DOHH2 (cell line): ENCODE measurements around the gene DUXB.

Experiments used
- H3F3A ChIP-seq: fragments of 200-600 bp; sonication (generic), shearing (Covaris generic); 2 replicates; pipeline ENCODE4 v1.6.0; 2016; ENCODE audit warnings: antibody characterized with exemption, mild to moderate bottlenecking; ENCODE audit not compliant: control insufficient read depth, insufficient read depth
- H3K27ac ChIP-seq: fragments of 200-600 bp; sonication (generic); 2 replicates; pipeline ENCODE4 v1.5.1; 2014; ENCODE audit warnings: low read depth, mild to moderate bottlenecking, low read length, moderate library complexity
- H3K27me3 ChIP-seq: fragments of 200-600 bp; sonication (generic); 2 replicates; pipeline ENCODE4 v1.6.1; 2014; ENCODE audit warnings: mild to moderate bottlenecking, low read length, mixed read lengths; ENCODE audit not compliant: control insufficient read depth
- H3K36me3 ChIP-seq: fragments of 200-600 bp; sonication (generic); 2 replicates; pipeline ENCODE4 v1.6.1; 2014; ENCODE audit warnings: mild to moderate bottlenecking, low read length, moderate library complexity, mixed read lengths; ENCODE audit not compliant: control insufficient read depth
- H3K4me1 ChIP-seq: fragments of 200-600 bp; sonication (generic); 2 replicates; pipeline ENCODE4 v1.6.1; 2014; ENCODE audit warnings: mild to moderate bottlenecking, low read length, mixed read lengths; ENCODE audit not compliant: control insufficient read depth
- H3K4me2 ChIP-seq: fragments of 200-600 bp; sonication (generic); 2 replicates; pipeline ENCODE4 v1.6.0; 2014; ENCODE audit warnings: mild to moderate bottlenecking, low read length, moderate library complexity
- H3K4me3 ChIP-seq: fragments of 200-600 bp; sonication (generic); 2 replicates; pipeline ENCODE4 v1.5.1; 2014; ENCODE audit warnings: mild to moderate bottlenecking, low read length, mixed read lengths
- H3K79me2 ChIP-seq: fragments of 200-600 bp; sonication (generic); 2 replicates; pipeline ENCODE4 v1.6.1; 2014; ENCODE audit warnings: mild to moderate bottlenecking, low read length, mixed read lengths; ENCODE audit not compliant: control insufficient read depth
- H3K9me2 ChIP-seq: fragments of 200-600 bp; sonication (generic); replicated peaks from 2 replicates; pipeline ENCODE4 v1.6.1; 2014; ENCODE audit warnings: mild to moderate bottlenecking, low read length, mixed read lengths; ENCODE audit not compliant: control insufficient read depth
- H3K9me3 ChIP-seq: fragments of 200-600 bp; sonication (generic); 2 replicates; pipeline ENCODE4 v1.6.1; 2014; ENCODE audit warnings: antibody characterized with exemption, low read length, mixed read lengths; ENCODE audit not compliant: control insufficient read depth, insufficient read depth
- H4K20me1 ChIP-seq: fragments of 200-600 bp; sonication (generic); 2 replicates; pipeline ENCODE4 v1.6.0; 2014; ENCODE audit warnings: low read depth, mild to moderate bottlenecking, antibody characterized with exemption, low read length, moderate library complexity; ENCODE audit not compliant: control insufficient read depth, insufficient read depth
- EZH2phosphoT487 ChIP-seq: fragments of 200-600 bp; sonication (generic); IDR thresholded peaks from 2 replicates; pipeline ENCODE4 v1.6.1; 2017; ENCODE audit warnings: borderline replicate concordance, mild to moderate bottlenecking, antibody characterized with exemption, low read length, moderate library complexity, mixed read lengths
- TF ChIP-seq, protein P1 (sequence below): fragments of 200-600 bp; sonication (generic); IDR thresholded peaks from one replicate; pipeline ENCODE4 v1.5.1; 2014; ENCODE audit warnings: antibody characterized with exemption, mild to moderate bottlenecking, low read depth, low read length; ENCODE audit not compliant: poor library complexity, severe bottlenecking

The DUXB gene

DNA sequence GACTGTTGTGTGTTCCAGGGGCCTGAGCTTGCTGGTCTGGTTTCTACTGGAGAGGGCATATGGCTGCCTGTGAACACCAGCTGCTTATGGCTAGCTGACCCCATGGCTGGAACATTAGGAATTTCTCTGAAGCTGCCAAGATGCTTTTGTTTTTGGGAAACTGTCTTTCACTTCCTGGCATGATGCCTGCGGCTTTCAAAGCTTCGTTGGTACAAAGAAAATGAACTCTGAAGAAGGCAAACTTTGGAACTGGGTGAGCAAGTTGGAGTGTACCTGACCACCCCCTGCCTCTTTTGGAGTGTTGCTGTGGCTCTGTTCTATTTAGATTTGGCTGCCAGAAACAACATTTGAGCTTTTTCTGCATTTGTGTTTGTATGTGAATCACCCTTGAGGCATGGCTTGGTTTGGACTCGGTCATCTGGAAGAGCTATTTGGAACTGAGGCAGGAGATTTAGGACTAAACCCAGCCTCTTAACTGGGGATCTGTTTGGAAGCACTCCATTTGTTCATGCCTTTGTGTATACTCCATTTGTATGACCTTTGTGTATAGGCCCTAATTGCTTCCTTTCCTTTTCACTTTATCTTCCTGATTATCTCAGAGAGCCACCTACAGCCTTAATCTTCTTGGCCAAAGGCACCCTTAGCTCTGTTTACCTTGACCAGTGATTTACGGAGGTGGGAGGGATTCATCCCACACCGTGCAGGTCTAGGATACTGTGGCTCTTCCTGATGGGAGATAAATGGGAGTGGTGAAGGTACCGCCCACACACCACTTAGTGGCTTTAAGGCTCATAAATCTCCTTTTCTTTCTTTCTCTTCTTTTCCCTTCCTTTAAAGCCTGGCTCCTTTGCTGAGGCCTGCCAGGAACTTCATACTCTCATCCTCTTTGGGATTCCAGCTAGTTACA, 32.3 kb upstream of the DUXB start:
- Histone ChIP-seq H3K4me1 (no peaks in the 10 kb centered on the region), H4K20me1 (no peaks in the 10 kb centered on the region), H3K36me3 (no peaks in the 10 kb centered on the region), H3K9me3 (no peaks in the 10 kb centered on the region), H3K27ac (no peak overlapping the region), H3K9me2 (no peaks in the 10 kb centered on the region), H3K27me3 (no peaks in the 10 kb centered on the region), H3K4me2 (no peak overlapping the region), H3K4me3 (no peak overlapping the region), H3F3A (no peaks in the 10 kb centered on the region), H3K79me2 (no peaks in the 10 kb centered on the region)
- TF ChIP-seq EZH2phosphoT487, result no peak
- TF ChIP-seq, protein P1, sequence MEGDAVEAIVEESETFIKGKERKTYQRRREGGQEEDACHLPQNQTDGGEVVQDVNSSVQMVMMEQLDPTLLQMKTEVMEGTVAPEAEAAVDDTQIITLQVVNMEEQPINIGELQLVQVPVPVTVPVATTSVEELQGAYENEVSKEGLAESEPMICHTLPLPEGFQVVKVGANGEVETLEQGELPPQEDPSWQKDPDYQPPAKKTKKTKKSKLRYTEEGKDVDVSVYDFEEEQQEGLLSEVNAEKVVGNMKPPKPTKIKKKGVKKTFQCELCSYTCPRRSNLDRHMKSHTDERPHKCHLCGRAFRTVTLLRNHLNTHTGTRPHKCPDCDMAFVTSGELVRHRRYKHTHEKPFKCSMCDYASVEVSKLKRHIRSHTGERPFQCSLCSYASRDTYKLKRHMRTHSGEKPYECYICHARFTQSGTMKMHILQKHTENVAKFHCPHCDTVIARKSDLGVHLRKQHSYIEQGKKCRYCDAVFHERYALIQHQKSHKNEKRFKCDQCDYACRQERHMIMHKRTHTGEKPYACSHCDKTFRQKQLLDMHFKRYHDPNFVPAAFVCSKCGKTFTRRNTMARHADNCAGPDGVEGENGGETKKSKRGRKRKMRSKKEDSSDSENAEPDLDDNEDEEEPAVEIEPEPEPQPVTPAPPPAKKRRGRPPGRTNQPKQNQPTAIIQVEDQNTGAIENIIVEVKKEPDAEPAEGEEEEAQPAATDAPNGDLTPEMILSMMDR, result no peak

DNA sequence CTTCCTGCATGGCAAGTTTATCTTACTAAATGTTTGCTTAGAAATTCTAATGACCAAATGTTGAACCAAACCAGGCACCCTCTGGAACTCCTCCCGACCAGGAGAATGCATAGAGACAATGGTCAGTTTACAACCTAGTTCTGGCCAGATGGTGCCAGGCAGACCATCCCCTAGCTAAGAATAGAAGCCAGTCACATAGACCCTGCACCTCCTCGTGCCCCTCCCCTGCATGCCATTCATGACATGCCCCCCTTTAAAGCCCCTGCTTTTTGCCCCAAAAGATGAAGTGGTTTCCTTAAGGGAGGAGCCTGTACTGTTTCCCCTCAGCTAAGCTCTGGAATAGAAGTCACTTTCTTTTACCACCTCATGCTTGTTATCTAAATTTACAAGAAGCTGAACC, 31.6 kb upstream of the DUXB start:
- Histone ChIP-seq H3K9me2 (no peaks in the 10 kb centered on the region), H3K9me3 (no peaks in the 10 kb centered on the region), H3K27me3 (no peaks in the 10 kb centered on the region), H4K20me1 (no peaks in the 10 kb centered on the region), H3K36me3 (no peaks in the 10 kb centered on the region), H3K27ac (no peak overlapping the region), H3F3A (no peaks in the 10 kb centered on the region), H3K79me2 (no peaks in the 10 kb centered on the region), H3K4me2 (no peak overlapping the region), H3K4me1 (no peaks in the 10 kb centered on the region), H3K4me3 (no peak overlapping the region)
- TF ChIP-seq EZH2phosphoT487, result no peak
- TF ChIP-seq, protein P1, result no peak

DNA sequence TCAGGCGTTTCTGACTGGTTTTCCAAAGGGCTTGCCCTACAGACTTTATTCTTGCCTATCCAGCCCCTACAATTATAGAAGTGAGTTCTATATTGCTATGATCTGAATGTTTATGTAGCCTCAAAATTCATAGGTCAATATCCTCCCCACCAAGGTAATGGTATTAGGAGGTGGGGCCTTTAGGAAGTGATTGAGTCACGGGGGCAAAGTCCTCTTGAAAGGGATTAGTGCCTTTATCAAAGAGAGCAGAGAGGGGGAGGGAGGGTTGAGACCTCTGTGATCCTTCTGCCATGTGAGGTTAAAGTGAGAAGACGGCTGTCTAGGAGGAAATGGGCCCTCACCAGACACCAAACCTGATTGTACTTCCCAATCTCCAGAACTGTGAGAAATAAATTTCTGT, 26.0 kb upstream of the DUXB start:
- no peak for TF ChIP-seq EZH2phosphoT487
- TF ChIP-seq, protein P1, result no peak
- Histone ChIP-seq H3K27ac (no peak overlapping the region), H3K4me1 (no peaks in the 10 kb centered on the region), H3K4me3 (no peak overlapping the region), H4K20me1 (no peaks in the 10 kb centered on the region), H3F3A (no peaks in the 10 kb centered on the region), H3K9me2 (no peaks in the 10 kb centered on the region), H3K79me2 (no peaks in the 10 kb centered on the region), H3K4me2 (no peak overlapping the region), H3K27me3 (no peaks in the 10 kb centered on the region), H3K36me3 (no peaks in the 10 kb centered on the region), H3K9me3 (no peaks in the 10 kb centered on the region)
